Neural cell (in vitro differentiated cells): ENCODE results near the gene RPUSD1. TPM values are rescaled to one million over a fixed set of nuclear protein-coding genes. Genes with fewer than 3 reads are reported as not detected.

Experiments
- H2AFZ ChIP-seq: fragments of 200-600, 300-800 bp; sonication (generic), shearing (Covaris generic); 2 replicates; pipeline ENCODE4 v1.6.0; 2014; ENCODE audit warnings: low read depth, mild to moderate bottlenecking, antibody characterized with exemption, low read length, moderate library complexity
- H3F3A ChIP-seq: fragments of 200-600 bp; shearing (Covaris generic); 2 replicates; pipeline ENCODE4 v1.6.1; 2016; ENCODE audit warnings: mild to moderate bottlenecking, moderate library complexity, mixed read lengths, antibody characterized with exemption, low read length; ENCODE audit not compliant: insufficient read depth, poor library complexity, severe bottlenecking
- H3K27ac ChIP-seq: fragments of 200-600, 300-800 bp; sonication (generic), shearing (Covaris generic); 2 replicates; pipeline ENCODE4 v1.5.1; 2014; ENCODE audit warnings: mild to moderate bottlenecking, low read length, moderate library complexity
- H3K27me3 ChIP-seq: fragments of 300-800, 200-600 bp; sonication (generic), shearing (Covaris generic); 2 replicates; pipeline ENCODE4 v1.6.0; 2014; ENCODE audit warnings: mild to moderate bottlenecking, low read depth, low read length, moderate library complexity; ENCODE audit not compliant: insufficient read depth
- H3K36me3 ChIP-seq: fragments of 300-800, 200-600 bp; sonication (generic), shearing (Covaris generic); 2 replicates; pipeline ENCODE4 v1.5.1; 2014; ENCODE audit warnings: mild to moderate bottlenecking, antibody characterized with exemption, low read length, moderate library complexity; ENCODE audit not compliant: insufficient read depth
- H3K4me2 ChIP-seq: fragments of 300-800, 200-600 bp; sonication (generic), shearing (Covaris generic); 2 replicates; pipeline ENCODE4 v1.6.0; 2014; ENCODE audit warnings: mild to moderate bottlenecking, low read length
- H3K4me3 ChIP-seq: fragments of 300-800, 200-600 bp; sonication (generic), shearing (Covaris generic); 2 replicates; pipeline ENCODE4 v1.5.1; 2014; ENCODE audit warnings: mild to moderate bottlenecking, low read length, moderate library complexity
- H3K79me2 ChIP-seq: fragments of 200-600 bp; shearing (Covaris generic); replicated peaks from 2 replicates; pipeline ENCODE4 v1.6.0; 2014; ENCODE audit warnings: mild to moderate bottlenecking, low read length, moderate library complexity; ENCODE audit not compliant: insufficient read depth
- H3K9ac ChIP-seq: fragments of 300-800, 200-600 bp; sonication (generic), shearing (Covaris generic); 2 replicates; pipeline ENCODE4 v1.6.1; 2016; ENCODE audit warnings: mild to moderate bottlenecking, low read length, mixed read lengths
- H3K9me2 ChIP-seq: fragments of 200-600 bp; shearing (Covaris generic); 2 replicates; pipeline ENCODE4 v1.6.1; 2016; ENCODE audit warnings: mild to moderate bottlenecking, low read length, mixed read lengths; ENCODE audit not compliant: insufficient read depth
- H3K9me3 ChIP-seq: fragments of 200-600, 300-800 bp; sonication (generic), shearing (Covaris generic); 2 replicates; pipeline ENCODE4 v1.6.1; 2016; ENCODE audit warnings: mild to moderate bottlenecking, mixed run types, low read length, moderate library complexity, mixed read lengths
- H4K20me1 ChIP-seq: fragments of 200-600 bp; shearing (Covaris generic); 2 replicates; pipeline ENCODE4 v1.6.1; 2016; ENCODE audit warnings: mild to moderate bottlenecking, mixed run types; ENCODE audit not compliant: insufficient read depth
- CTCF ChIP-seq: fragments of 450-650 bp; IDR thresholded peaks from 2 replicates; pipeline ENCODE4 v1.5.1; 2014; ENCODE audit warnings: antibody characterized with exemption, mild to moderate bottlenecking, moderate library complexity; ENCODE audit not compliant: poor library complexity, severe bottlenecking
- EP300 ChIP-seq: fragments of 450-650 bp; conservative IDR thresholded peaks from 2 replicates; pipeline ENCODE4 v1.6.1; 2014; ENCODE audit warnings: antibody characterized with exemption, mild to moderate bottlenecking, moderate library complexity; ENCODE audit not compliant: poor library complexity, severe bottlenecking
- EZH2 ChIP-seq: fragments of 200-600, 300-800 bp; shearing (Covaris generic), sonication (generic); IDR thresholded peaks from 2 replicates; pipeline ENCODE4 v1.6.1; 2014; ENCODE audit warnings: antibody characterized with exemption, low read length, borderline replicate concordance, mild to moderate bottlenecking; ENCODE audit not compliant: insufficient read depth, poor library complexity, severe bottlenecking
- MXI1 ChIP-seq: fragments of 450-650 bp; conservative IDR thresholded peaks from 2 replicates; pipeline ENCODE4 v1.6.1; 2014; ENCODE audit warnings: antibody characterized with exemption, mild to moderate bottlenecking; ENCODE audit not compliant: poor library complexity, severe bottlenecking
- POLR2AphosphoS5 ChIP-seq: IDR thresholded peaks from 2 replicates; pipeline ENCODE4 v1.6.1; 2012
- RAD21 ChIP-seq: fragments of 450-650 bp; conservative IDR thresholded peaks from 2 replicates; pipeline ENCODE4 v1.6.1; 2014; ENCODE audit warnings: antibody characterized with exemption, mild to moderate bottlenecking, moderate library complexity
- REST ChIP-seq: IDR thresholded peaks from 2 replicates; pipeline ENCODE4 v1.6.1; 2012; ENCODE audit warnings: borderline replicate concordance
- SMC3 ChIP-seq: fragments of 450-650 bp; conservative IDR thresholded peaks from 2 replicates; pipeline ENCODE4 v1.6.1; 2014; ENCODE audit warnings: antibody characterized with exemption, mild to moderate bottlenecking, moderate library complexity; ENCODE audit not compliant: poor library complexity
- TAF1 ChIP-seq: IDR thresholded peaks from 2 replicates; pipeline ENCODE4 v1.6.1; 2012; ENCODE audit warnings: low read depth
- polyA plus RNA-seq: library from polyadenylated mRNA; depleted of rRNA; stranded (reverse); fragments of >200 nt; gene quantifications from 2 replicates; pipeline ENCODE4 v1.2.3, GENCODE V29; 2014

RPUSD1 gene
- polyA plus RNA-seq, 1 donor from 2014 or later: 42.4 TPM

GRCh38 chr16:818592-818991 lies 30.4 kb upstream of the RPUSD1 start:
- Histone ChIP-seq H3K9me3 (no peaks in the 10 kb centered on the region), H2AFZ (no peak overlapping the region), H3K36me3 (no peaks in the 10 kb centered on the region), H3K79me2 (no peaks in the 10 kb centered on the region), H4K20me1 (no peaks in the 10 kb centered on the region), H3K27me3 (no peaks in the 10 kb centered on the region), H3K9me2 (no peaks in the 10 kb centered on the region), H3K27ac (no peak overlapping the region), H3K4me2 (no peak overlapping the region), H3K4me3 (no peak overlapping the region), H3K9ac (no peak overlapping the region), H3F3A (no peaks in the 10 kb centered on the region)
- TF ChIP-seq RAD21 (no peak), TAF1 (no peak), POLR2AphosphoS5 (no peak), EP300 (no peak), SMC3 (no peak), CTCF (no peak), MXI1 (no peak), EZH2 (no peak), REST (no peak)

DNA sequence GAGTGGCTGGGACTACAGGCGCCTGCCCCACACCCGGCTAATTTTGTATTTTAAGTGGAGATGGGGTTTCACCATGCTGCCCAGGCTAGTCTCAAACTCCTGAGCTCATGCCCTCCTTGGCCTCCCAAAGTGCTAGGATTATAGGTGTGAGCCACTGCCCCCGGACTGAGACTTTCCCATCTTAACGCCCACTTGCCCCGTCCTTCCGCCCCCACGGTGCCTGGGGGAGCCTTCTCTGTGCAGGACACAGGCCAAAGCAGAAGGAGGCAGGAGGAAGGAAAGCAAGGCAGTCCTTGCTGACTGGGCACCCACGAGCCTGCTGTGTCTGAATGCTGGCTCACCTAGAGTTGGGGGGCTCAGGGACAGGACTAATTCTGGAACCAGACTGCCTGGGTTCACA lies 30.0 kb upstream of the RPUSD1 start:
- H3K79me2 ChIP-seq: no peaks in the 10 kb centered on the region
- no peak overlapping the region for H3K9ac ChIP-seq
- no peak overlapping the region for H3K4me3 ChIP-seq
- no peaks in the 10 kb centered on the region for H3F3A ChIP-seq
- no peaks in the 10 kb centered on the region for H3K36me3 ChIP-seq
- no peaks in the 10 kb centered on the region for H4K20me1 ChIP-seq
- H3K27ac ChIP-seq: no peak overlapping the region
- H3K9me3 ChIP-seq: no peaks in the 10 kb centered on the region
- H2AFZ ChIP-seq: no peak overlapping the region
- TF ChIP-seq POLR2AphosphoS5 (no peak), TAF1 (no peak), EZH2 (no peak), RAD21 (no peak), REST (no peak), CTCF (no peak), MXI1 (no peak), EP300 (no peak), SMC3 (no peak)
- H3K4me2 ChIP-seq: no peak overlapping the region
- H3K27me3 ChIP-seq: no peaks in the 10 kb centered on the region
- H3K9me2 ChIP-seq: no peaks in the 10 kb centered on the region
